RPMI7951 (cell line): ENCODE results near the gene MRPL38. TPM values are rescaled to one million over a fixed set of nuclear protein-coding genes. Genes with fewer than 3 reads are reported as not detected.
"Not testable (repeated sequence)": the region's sequence is repeated elsewhere in the genome, so short reads cannot be mapped to it uniquely, and the experiment has no call there.

Experiments
- DNase-seq: peaks from one replicate; pipeline ENCODE4 v3.0.0-alpha.2; 2012; ENCODE audit warnings: low read depth
- total RNA-seq: library from RNA; depleted of rRNA; stranded (reverse); fragments of >200 nt; shearing (Covaris generic); gene quantifications from 2 replicates; pipeline ENCODE4 v1.2.3, GENCODE V29; 2014; rRNA removed

The MRPL38 gene
- total RNA-seq, 1 experiment from 2014 or later = 25.4 TPM

GRCh38 chr17:75855310-75856061 lies 49.2 kb downstream of the MRPL38 start, which contains the start of gene WBP2:
TSS of gene WBP2 (minus strand) at chr17:75855335. CDS start at chr17:75855297, 38 bp downstream.
- DNase-seq = peak; percentile 99

- DNase-seq = no peak
Observed at GRCh38 chr17:75854881-75855309, 49.8 kb downstream of the MRPL38 start.

GRCh38 chr17:75854101-75854748 lies 50.5 kb downstream of the MRPL38 start:
- peak; percentile 73 for DNase-seq

- peak; percentile 41 for DNase-seq
Observed at GRCh38 chr17:75853433-75853832, 51.3 kb downstream of the MRPL38 start.

- DNase-seq = not testable (repeated sequence)
Observed at GRCh38 chr17:75851693-75851991, 53.0 kb downstream of the MRPL38 start.

- no peak for DNase-seq
Observed at GRCh38 chr17:75850928-75851692, 53.6 kb downstream of the MRPL38 start.

- no peak for DNase-seq
Observed at GRCh38 chr17:75849724-75850123, 55.0 kb downstream of the MRPL38 start.

GRCh38 chr17:75849279-75849646 lies 55.4 kb downstream of the MRPL38 start:
- no peak for DNase-seq

Other genes starting within 250 kb of the MRPL38 start
- 6.0 and 9.6 TPM in 2 replicates for gene RECQL5, start 237.7 kb downstream of the MRPL38 start, total RNA-seq
- 68.9 and 81.3 TPM in 2 replicates for gene SAP30BP, start 237.5 kb downstream of the MRPL38 start, total RNA-seq
- 0.36 and 0.39 TPM in 2 replicates for gene ITGB4, start 183.4 kb downstream of the MRPL38 start, total RNA-seq
- gene GALK1, start 139.7 kb downstream of the MRPL38 start, total RNA-seq = 37.0 and 44.2 TPM in 2 replicates
- gene UNK, start 120.1 kb downstream of the MRPL38 start, total RNA-seq = 15.6 and 16.0 TPM in 2 replicates
- 0.78 TPM in 1 of 2 replicates, not detected in the other for gene UNC13D, start 60.5 kb downstream of the MRPL38 start, total RNA-seq
- gene WBP2, start 49.5 kb downstream of the MRPL38 start, total RNA-seq = 21.9 and 24.9 TPM in 2 replicates
- gene TRIM47, start 26.3 kb downstream of the MRPL38 start, total RNA-seq = 13.6 and 15.9 TPM in 2 replicates
- 8.5 and 14.4 TPM in 2 replicates for gene TRIM65, start 7.9 kb downstream of the MRPL38 start, total RNA-seq
- 6.0 and 8.0 TPM in 2 replicates for gene FBF1, start 36.2 kb upstream of the MRPL38 start, total RNA-seq
- 21.4 TPM in 2 replicates for gene ACOX1, start 74.3 kb upstream of the MRPL38 start, total RNA-seq
- 12.6 and 16.5 TPM in 2 replicates for gene TEN1, start 74.4 kb upstream of the MRPL38 start, total RNA-seq
- gene CDK3, start 96.0 kb upstream of the MRPL38 start, total RNA-seq = 1.4 and 2.2 TPM in 2 replicates
- not detected in 2 replicates for gene EVPL, start 122.4 kb upstream of the MRPL38 start, total RNA-seq
- 16.3 and 21.1 TPM in 2 replicates for gene SRP68, start 167.6 kb upstream of the MRPL38 start, total RNA-seq
- not detected in 2 replicates for gene GALR2, start 169.9 kb upstream of the MRPL38 start, total RNA-seq
- gene ZACN, start 174.3 kb upstream of the MRPL38 start, total RNA-seq = not detected in 2 replicates
- 32.4 and 45.0 TPM in 2 replicates for gene EXOC7, start 198.9 kb upstream of the MRPL38 start, total RNA-seq
- not detected in 2 replicates for gene FOXJ1, start 236.4 kb upstream of the MRPL38 start, total RNA-seq